SK-N-SH (cell line): Measurements from ENCODE around the gene WDR6.

Experiments used
- EP300 ChIP-seq, 2 experiments: IDR thresholded peaks; 2 replicates each; pipeline versions ENCODE4 v1.4.0 to v1.6.1; 2012; ENCODE audit warnings: borderline replicate concordance in 1 of 2, low read depth in 1 of 2, low read length in 1 of 2
- EZH2phosphoT487 ChIP-seq: fragments of 200-600 bp; sonication (generic); IDR thresholded peaks from 2 replicates; pipeline ENCODE4 v1.6.1; 2017; ENCODE audit warnings: low read depth, mixed run types, mild to moderate bottlenecking, antibody characterized with exemption, moderate library complexity, borderline replicate concordance
- FOXM1 ChIP-seq: IDR thresholded peaks from 2 replicates; pipeline ENCODE4 v1.4.0; 2012; ENCODE audit warnings: low read depth, mild to moderate bottlenecking
- GATA2 ChIP-seq: sonication (generic); formaldehyde crosslinking; IDR thresholded peaks from 2 replicates; pipeline ENCODE4 v1.5.0; 2020; ENCODE audit warnings: mild to moderate bottlenecking, missing genetic modification reagents
- MEF2A ChIP-seq: IDR thresholded peaks from 2 replicates; pipeline ENCODE4 v1.4.0; 2012; ENCODE audit warnings: low read depth, borderline replicate concordance
- MXI1 ChIP-seq: IDR thresholded peaks from 2 replicates; pipeline ENCODE4 v1.6.1; 2012; ENCODE audit warnings: mild to moderate bottlenecking, low read depth, low read length, improper control_type of control experiment
- RXRA ChIP-seq: IDR thresholded peaks from 2 replicates; pipeline ENCODE4 v1.4.0; 2012; ENCODE audit warnings: low read depth, mild to moderate bottlenecking, borderline replicate concordance
- TF ChIP-seq, protein P1 (sequence below): fragments of 200-600 bp; sonication (generic); IDR thresholded peaks from 2 replicates; pipeline ENCODE4 v1.6.1; 2017; ENCODE audit warnings: antibody characterized with exemption, mild to moderate bottlenecking, moderate library complexity
- TF ChIP-seq, protein P2 (sequence below): fragments of 150-350 bp; IDR thresholded peaks from 2 replicates; pipeline ENCODE4 v1.6.1; 2017; ENCODE audit warnings: antibody characterized with exemption, low read length, low read depth, borderline replicate concordance
- TF ChIP-seq, protein P3 (sequence below): IDR thresholded peaks from 2 replicates; pipeline ENCODE4 v1.4.0; 2012; ENCODE audit warnings: low read depth

DNA sequence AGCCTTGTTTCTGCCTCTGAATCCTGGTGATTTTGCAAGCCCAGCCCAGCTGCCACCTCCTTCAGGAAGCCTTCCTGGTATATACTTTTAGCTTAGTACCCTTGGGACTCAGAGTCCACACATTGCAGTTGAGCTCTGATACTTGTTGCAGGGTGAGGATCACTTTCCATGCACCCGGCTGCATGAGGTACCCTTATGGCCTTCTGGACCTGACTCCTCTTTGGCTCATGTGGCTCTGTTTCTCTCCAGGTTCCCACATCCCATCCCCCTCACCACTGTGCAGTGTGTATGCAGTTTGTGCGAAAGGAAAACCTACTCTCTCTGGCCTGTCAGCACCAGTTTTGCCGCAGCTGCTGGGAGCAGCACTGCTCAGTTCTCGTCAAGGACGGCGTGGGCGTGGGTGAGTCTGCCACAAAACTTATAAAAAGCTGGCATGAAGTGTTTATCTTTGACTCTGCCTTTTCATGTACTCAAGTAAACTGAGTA lies 40.3 kb upstream of the WDR6 start:
- TF ChIP-seq, protein P1, sequence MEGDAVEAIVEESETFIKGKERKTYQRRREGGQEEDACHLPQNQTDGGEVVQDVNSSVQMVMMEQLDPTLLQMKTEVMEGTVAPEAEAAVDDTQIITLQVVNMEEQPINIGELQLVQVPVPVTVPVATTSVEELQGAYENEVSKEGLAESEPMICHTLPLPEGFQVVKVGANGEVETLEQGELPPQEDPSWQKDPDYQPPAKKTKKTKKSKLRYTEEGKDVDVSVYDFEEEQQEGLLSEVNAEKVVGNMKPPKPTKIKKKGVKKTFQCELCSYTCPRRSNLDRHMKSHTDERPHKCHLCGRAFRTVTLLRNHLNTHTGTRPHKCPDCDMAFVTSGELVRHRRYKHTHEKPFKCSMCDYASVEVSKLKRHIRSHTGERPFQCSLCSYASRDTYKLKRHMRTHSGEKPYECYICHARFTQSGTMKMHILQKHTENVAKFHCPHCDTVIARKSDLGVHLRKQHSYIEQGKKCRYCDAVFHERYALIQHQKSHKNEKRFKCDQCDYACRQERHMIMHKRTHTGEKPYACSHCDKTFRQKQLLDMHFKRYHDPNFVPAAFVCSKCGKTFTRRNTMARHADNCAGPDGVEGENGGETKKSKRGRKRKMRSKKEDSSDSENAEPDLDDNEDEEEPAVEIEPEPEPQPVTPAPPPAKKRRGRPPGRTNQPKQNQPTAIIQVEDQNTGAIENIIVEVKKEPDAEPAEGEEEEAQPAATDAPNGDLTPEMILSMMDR = no peak
- TF ChIP-seq, protein P2, sequence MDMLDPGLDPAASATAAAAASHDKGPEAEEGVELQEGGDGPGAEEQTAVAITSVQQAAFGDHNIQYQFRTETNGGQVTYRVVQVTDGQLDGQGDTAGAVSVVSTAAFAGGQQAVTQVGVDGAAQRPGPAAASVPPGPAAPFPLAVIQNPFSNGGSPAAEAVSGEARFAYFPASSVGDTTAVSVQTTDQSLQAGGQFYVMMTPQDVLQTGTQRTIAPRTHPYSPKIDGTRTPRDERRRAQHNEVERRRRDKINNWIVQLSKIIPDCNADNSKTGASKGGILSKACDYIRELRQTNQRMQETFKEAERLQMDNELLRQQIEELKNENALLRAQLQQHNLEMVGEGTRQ = no peak
- no peak for TF ChIP-seq EZH2phosphoT487
- TF ChIP-seq FOXM1 = no peak
- no peak for TF ChIP-seq GATA2 (CRISPR knock-in tag)
- TF ChIP-seq MEF2A = no peak
- no peak for TF ChIP-seq EP300 (IDR thresholded peaks at IDR 0.05; ENCODE audit: borderline replicate concordance in 1 of 2, low read depth in 1 of 2, low read length in 1 of 2)
- no peak for TF ChIP-seq MXI1
- TF ChIP-seq, protein P3, sequence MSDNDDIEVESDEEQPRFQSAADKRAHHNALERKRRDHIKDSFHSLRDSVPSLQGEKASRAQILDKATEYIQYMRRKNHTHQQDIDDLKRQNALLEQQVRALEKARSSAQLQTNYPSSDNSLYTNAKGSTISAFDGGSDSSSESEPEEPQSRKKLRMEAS = no peak
- no peak for TF ChIP-seq RXRA
